Mucosa of descending colon (tissue), 3 donors: ENCODE measurements around the gene PTGFRN. TPM values are rescaled to one million over a fixed set of nuclear protein-coding genes. Genes with fewer than 3 reads are reported as not detected.

Experiments
- ATAC-seq: fragments of 200-7000 bp; cut with Tn5 transposase; one replicate; pipeline ENCODE4 v1.9.1; 2020; ENCODE audit warnings: mild to moderate bottlenecking, moderate library complexity
- DNase-seq, 3 donors: peaks; one replicate each; pipeline ENCODE4 v3.0.0-alpha.2; 2020
- H3K36me3 ChIP-seq: fragments of 200-600 bp; one replicate; pipeline ENCODE4 v1.8.0; 2021; ENCODE audit warnings: low read depth, mild to moderate bottlenecking
- H3K4me1 ChIP-seq: fragments of 200-600 bp; one replicate; pipeline ENCODE4 v1.8.0; 2021; ENCODE audit warnings: low read depth, mild to moderate bottlenecking
- H3K4me3 ChIP-seq: fragments of 200-600 bp; one replicate; pipeline ENCODE4 v1.8.0; 2021; ENCODE audit warnings: mild to moderate bottlenecking
- H3K9me3 ChIP-seq: fragments of 200-600 bp; one replicate; pipeline ENCODE4 v1.8.0; 2021; ENCODE audit warnings: mild to moderate bottlenecking
- intact Hi-C, 2 donors: fragments of 100-400 bp; cut with DNase I in 1 of 2; cut with micrococcal nuclease in 1 of 2; formaldehyde crosslinking; loops; one replicate each; pipeline versions ENCODE4 v1.11.0 to v1.11.1; 2022; cut with DNase I, micrococcal nuclease
- total RNA-seq, 3 donors: library from RNA; stranded (reverse); fragmentation: NEBNext Ultra II Directional in 2 of 3; extraction: Animal tissue kit (Norgen Biotek cat#: 25700) in 2 of 3; gene quantifications; one replicate each; pipeline versions ENCODE4 v1.2.1 to v1.2.4, GENCODE V29; 2021 to 2023
- TF ChIP-seq, protein P1 (sequence below): fragments of 200-600 bp; IDR thresholded peaks from one replicate; pipeline ENCODE4 v1.8.0; 2022; ENCODE audit warnings: antibody characterized with exemption, mild to moderate bottlenecking
- donor health status: DM: no; HTN: no; CAD: no; lungs with moderate emphysema.
- donor health status: DM: no; HTN: no; CAD: no.
- donor health status: DM: no; HTN: yes; CAD: no.

PTGFRN gene
- total RNA-seq, 3 donors from 2014 or later, result 74.4 to 185 (median 84.4) TPM

DNA sequence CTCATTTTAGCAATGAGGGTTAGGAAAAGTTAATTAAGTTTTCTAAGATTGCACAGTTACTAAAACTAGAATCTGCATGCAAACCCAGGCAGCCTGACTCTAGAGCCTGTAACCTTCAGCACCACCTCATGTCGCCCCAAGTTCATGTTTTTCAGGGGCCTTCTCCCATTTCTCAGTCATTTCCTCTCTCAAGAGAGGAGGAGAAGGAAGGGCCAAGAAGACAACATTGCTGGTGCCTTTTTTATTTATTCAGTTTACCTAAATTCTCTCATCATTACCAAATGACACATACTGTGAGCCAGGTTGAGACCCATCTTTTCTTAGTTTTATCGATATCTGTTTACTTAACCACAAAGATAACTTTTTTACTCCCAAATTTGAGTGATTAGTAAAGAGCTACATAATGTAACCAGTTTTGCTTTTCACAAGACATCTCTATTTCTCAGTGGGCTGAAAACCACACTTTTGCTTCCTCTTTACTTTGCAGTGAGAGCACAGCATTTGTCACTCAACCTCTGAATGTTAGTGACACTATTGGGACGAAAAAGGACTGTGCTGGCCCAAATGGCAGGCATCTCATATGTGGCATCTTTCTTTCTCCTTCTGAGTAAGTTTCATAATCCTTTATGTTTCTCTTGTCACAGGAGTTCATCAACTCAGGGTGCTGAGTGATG is 91.7 kb downstream of the PTGFRN start, which contains the start of gene CD101:
Gene CD101, plus strand, starts transcription at position 507 of the 674 bp plus-strand sequence. Its CDS starts 58 bp downstream, at position 565.
- ATAC-seq, result peak; percentile 67
- no peaks in the 10 kb centered on the region for H3K4me1 ChIP-seq
- TF ChIP-seq, protein P1, sequence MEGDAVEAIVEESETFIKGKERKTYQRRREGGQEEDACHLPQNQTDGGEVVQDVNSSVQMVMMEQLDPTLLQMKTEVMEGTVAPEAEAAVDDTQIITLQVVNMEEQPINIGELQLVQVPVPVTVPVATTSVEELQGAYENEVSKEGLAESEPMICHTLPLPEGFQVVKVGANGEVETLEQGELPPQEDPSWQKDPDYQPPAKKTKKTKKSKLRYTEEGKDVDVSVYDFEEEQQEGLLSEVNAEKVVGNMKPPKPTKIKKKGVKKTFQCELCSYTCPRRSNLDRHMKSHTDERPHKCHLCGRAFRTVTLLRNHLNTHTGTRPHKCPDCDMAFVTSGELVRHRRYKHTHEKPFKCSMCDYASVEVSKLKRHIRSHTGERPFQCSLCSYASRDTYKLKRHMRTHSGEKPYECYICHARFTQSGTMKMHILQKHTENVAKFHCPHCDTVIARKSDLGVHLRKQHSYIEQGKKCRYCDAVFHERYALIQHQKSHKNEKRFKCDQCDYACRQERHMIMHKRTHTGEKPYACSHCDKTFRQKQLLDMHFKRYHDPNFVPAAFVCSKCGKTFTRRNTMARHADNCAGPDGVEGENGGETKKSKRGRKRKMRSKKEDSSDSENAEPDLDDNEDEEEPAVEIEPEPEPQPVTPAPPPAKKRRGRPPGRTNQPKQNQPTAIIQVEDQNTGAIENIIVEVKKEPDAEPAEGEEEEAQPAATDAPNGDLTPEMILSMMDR, result no peak
- DNase-seq, result no peak
- H3K36me3 ChIP-seq, result no peaks in the 10 kb centered on the region
- intact Hi-C loops, result no loop called here
- H3K9me3 ChIP-seq, result no peaks in the 10 kb centered on the region
- no peak within 1 kb of the TSS for H3K4me3 ChIP-seq

DNA sequence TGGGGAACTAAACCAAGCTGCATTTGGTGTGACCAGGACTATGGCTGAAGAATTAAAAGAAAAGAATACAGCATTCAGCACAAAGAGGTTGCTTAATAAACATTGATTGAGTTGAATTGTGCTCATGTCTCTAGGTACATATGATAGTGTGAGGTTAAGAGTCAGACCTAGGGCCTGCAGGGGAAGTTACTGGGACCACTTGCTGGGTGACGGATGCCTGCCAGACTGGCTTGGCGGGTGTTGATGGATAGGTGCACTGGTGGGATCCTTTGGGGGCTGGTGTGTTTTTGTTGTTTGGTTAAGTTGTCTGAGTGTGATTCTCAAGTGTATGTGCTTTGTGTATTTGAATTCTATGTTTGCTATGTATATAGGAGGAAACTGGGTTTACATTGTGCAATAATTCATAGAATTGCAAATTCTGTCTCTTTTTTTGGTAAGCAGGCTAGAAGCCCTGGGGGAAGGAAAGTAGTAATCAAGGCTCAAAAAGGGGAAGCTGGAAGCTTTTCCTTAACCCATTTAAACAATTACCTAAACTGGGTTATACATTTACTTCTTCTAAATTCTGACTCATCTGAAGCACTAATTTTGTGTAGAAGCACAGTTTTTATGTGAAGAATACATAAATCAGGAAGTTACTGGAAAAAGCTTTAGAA is 93.6 kb downstream of the PTGFRN start:
- intact Hi-C loops, result no loop called here
- TF ChIP-seq, protein P1, result no peak
- Histone ChIP-seq H3K4me1 (no peaks in the 10 kb centered on the region), H3K9me3 (no peaks in the 10 kb centered on the region), H3K4me3 (no peak overlapping the region), H3K36me3 (no peaks in the 10 kb centered on the region)
- peak; percentile 31 for ATAC-seq
- DNase-seq, result no peak

DNA sequence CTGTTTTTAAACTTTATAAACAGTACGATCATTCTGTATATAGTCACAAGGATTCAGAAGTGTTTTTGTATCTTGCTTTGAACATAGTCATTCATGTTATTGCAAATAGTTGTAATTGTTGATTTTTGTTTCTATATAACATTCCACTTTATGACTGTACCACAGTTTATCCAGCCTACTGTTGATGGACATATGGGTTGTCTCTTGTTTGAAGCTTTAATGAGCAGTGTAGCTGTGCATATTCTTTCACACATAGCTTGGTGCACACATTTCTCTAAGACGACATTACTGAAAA is 98.0 kb downstream of the PTGFRN start:
- no peak for ATAC-seq
- no peaks in the 10 kb centered on the region for H3K9me3 ChIP-seq
- no peak overlapping the region for H3K4me3 ChIP-seq
- no peaks in the 10 kb centered on the region for H3K36me3 ChIP-seq
- intact Hi-C loops, result no loop called here
- TF ChIP-seq, protein P1, result no peak
- H3K4me1 ChIP-seq, result no peaks in the 10 kb centered on the region
- DNase-seq, result no peak

DNA sequence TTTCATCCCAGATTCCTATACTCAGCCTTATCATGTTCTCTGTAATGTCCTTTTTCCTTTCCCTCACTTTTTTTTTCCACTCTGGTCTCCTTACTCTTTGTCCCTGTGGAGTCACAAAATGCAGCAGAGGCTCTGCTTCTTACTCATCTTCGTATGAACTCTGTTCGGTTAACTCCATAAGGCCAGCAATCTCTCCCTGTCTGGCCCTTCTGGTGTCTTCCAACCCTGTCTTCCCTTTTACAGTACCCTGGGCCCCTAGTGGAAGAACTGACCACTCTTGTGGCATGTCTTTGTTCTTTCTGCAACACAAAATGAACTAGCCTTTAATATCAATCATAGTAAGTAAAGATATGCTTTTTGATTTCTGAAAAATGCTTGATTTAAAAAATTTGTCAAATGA is 98.9 kb downstream of the PTGFRN start:
- TF ChIP-seq, protein P1, result no peak
- no peak for DNase-seq
- H3K9me3 ChIP-seq, result no peaks in the 10 kb centered on the region
- intact Hi-C loops, result no loop called here
- no peak overlapping the region for H3K4me3 ChIP-seq
- H3K4me1 ChIP-seq, result no peaks in the 10 kb centered on the region
- H3K36me3 ChIP-seq, result no peaks in the 10 kb centered on the region
- no peak for ATAC-seq

DNA sequence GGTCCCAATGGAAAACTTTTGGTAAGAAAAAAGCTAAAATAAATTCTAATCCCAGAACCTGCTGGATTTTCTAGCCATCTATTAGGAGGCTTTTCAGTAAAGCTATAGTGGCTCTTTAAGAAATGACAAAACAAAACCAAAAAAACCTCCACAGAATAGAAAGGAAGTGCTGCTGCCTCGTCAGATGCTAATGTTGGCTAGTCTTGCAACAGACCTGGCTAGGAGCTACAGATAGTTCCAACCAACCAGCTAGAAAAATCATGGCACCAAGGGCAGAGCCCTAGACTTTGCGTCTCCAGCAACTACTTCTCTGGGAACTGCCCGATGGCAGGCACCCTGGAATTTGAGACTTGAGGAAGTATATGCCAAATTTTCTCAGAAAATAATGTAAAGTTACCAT is 99.4 kb downstream of the PTGFRN start:
- no peak for DNase-seq
- intact Hi-C loops, result no loop called here
- ATAC-seq, result peak; percentile 52

More for the DNA sequence above, 99.4 kb downstream of the PTGFRN start:
- Histone ChIP-seq H3K9me3 (no peaks in the 10 kb centered on the region), H3K4me1 (no peaks in the 10 kb centered on the region), H3K4me3 (no peak overlapping the region), H3K36me3 (no peaks in the 10 kb centered on the region)
- TF ChIP-seq, protein P1, result no peak
